ENCODE measurements around the gene TMEM62.

The TMEM62 gene

DNA sequence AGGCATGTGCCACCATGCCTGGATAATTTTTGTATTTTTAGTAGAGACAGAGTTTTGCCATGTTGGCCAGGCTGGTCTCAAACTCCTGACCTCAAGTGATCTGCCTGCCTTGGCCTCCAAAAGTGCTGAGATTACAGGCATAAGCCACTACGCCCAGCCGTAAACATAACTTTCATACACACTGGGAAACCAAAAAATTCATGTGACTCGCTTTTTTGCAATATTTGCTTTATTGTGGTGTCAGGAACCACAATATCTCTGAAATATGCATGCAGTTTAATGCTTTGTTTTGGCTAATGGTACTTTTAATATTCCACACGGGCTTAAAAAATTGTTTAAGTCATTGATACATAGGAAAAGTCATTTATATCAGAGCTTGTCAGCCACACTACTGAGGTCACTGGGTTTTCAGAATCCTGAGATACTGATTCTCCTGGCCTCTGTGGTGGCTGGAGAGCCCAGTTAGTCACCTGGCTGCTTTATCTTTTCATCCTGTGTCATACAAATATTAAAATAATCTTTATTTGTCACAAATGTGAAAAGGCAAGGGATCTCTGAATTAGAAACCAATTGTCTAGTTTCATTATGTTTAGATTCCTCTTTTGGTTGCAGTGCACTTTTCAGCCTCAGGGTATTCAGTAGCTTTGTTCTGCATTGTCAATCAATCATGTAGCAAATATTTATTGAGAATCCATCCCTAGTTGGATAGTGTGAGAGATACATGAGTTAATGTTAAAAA, 10.0 kb downstream of the TMEM62 start:
- H3K27me3 ChIP-seq (ENCODE audit: insufficient read depth, poor library complexity, severe bottlenecking), result no peaks in the 10 kb centered on the region
- TF ChIP-seq SPI1 (IDR thresholded peaks at IDR 0.05; ENCODE audit: borderline replicate concordance, low read depth) (no peak), GABPA (IDR thresholded peaks at IDR 0.05; ENCODE audit: low read depth) (no peak), REST (IDR thresholded peaks at IDR 0.05; ENCODE audit: insufficient replicate concordance, low read depth) (no peak), POLR2AphosphoS5 (IDR thresholded peaks at IDR 0.05; ENCODE audit: low read depth) (no peak), CTCF (IDR thresholded peaks at IDR 0.05; ENCODE audit: insufficient read depth, low read length) (no peak)
- no peak for DNase-seq (ENCODE audit: low read depth in 1 of 2, low spot score in 1 of 2)
- H3K4me3 ChIP-seq (replicated peaks; ENCODE audit: insufficient read depth, low read length), result no peak overlapping the region
- no peak overlapping the region for H3K27ac ChIP-seq (replicated peaks)

DNA sequence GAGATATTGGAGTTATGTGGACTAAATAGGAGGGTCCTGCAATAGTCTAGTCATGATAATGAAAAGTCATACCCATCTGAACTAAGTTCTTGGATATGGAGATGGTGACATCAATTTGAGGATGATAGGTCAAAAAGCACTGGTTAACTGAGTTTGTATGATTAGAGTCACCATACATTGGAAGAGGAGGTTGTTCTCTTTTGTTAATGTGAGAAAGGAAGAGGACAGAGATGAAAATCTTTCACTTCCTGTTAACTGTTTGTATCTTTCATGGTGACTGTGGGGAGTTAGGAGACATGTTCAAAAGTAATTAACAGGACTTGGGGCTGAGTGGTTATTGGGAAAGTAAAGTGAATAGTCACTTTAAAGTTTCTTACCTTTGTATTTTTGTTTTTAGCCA, 11.1 kb downstream of the TMEM62 start:
- H3K4me3 ChIP-seq (replicated peaks; ENCODE audit: insufficient read depth, low read length), result no peak overlapping the region
- TF ChIP-seq POLR2AphosphoS5 (IDR thresholded peaks at IDR 0.05; ENCODE audit: low read depth) (no peak), CTCF (IDR thresholded peaks at IDR 0.05; ENCODE audit: insufficient read depth, low read length) (no peak), SPI1 (IDR thresholded peaks at IDR 0.05; ENCODE audit: borderline replicate concordance, low read depth) (peak; percentile 50; the same call in 1 of the 2 replicates)
- no peak for DNase-seq (ENCODE audit: low read depth in 1 of 2, low spot score in 1 of 2)

GRCh38 chr15:43146184-43146583, 12.8 kb downstream of the TMEM62 start:
- no peak for TF ChIP-seq REST (IDR thresholded peaks at IDR 0.05; ENCODE audit: insufficient replicate concordance, low read depth)
- TF ChIP-seq CTCF (IDR thresholded peaks at IDR 0.05; ENCODE audit: insufficient read depth, low read length), result no peak
- Histone ChIP-seq H3K27me3 (ENCODE audit: insufficient read depth, poor library complexity, severe bottlenecking) (no peaks in the 10 kb centered on the region), H3K27ac (replicated peaks) (no peak overlapping the region), H3K4me3 (replicated peaks; ENCODE audit: insufficient read depth, low read length) (no peak overlapping the region)
- no peak for DNase-seq (ENCODE audit: low read depth in 1 of 2, low spot score in 1 of 2)

More for the DNA sequence above, 11.1 kb downstream of the TMEM62 start:
- Histone ChIP-seq H3K27ac (replicated peaks) (no peak overlapping the region), H3K27me3 (ENCODE audit: insufficient read depth, poor library complexity, severe bottlenecking) (no peaks in the 10 kb centered on the region)
